ENCODE results near the gene ZNF135.
A peak's percentile ranks its signal among the peaks of the same experiment; 100 is the strongest.

- TF ChIP-seq RFX5 (IDR thresholded peaks at IDR 0.05; ENCODE audit: low read length) (no peak), CTCF (IDR thresholded peaks at IDR 0.05) (peak; percentile 38; the same call in 1 of the 2 replicates), RAD21 (IDR thresholded peaks at IDR 0.05; ENCODE audit: low read length) (peak; percentile 56), EZH2phosphoT487 (IDR thresholded peaks at IDR 0.05; ENCODE audit: borderline replicate concordance, low read depth) (no peak), GATA2 (CRISPR knock-in tag; IDR thresholded peaks at IDR 0.05) (no peak), SIN3A (IDR thresholded peaks at IDR 0.05; ENCODE audit: borderline replicate concordance, low read depth, low read length) (no peak)
- TF ChIP-seq, protein P1, sequence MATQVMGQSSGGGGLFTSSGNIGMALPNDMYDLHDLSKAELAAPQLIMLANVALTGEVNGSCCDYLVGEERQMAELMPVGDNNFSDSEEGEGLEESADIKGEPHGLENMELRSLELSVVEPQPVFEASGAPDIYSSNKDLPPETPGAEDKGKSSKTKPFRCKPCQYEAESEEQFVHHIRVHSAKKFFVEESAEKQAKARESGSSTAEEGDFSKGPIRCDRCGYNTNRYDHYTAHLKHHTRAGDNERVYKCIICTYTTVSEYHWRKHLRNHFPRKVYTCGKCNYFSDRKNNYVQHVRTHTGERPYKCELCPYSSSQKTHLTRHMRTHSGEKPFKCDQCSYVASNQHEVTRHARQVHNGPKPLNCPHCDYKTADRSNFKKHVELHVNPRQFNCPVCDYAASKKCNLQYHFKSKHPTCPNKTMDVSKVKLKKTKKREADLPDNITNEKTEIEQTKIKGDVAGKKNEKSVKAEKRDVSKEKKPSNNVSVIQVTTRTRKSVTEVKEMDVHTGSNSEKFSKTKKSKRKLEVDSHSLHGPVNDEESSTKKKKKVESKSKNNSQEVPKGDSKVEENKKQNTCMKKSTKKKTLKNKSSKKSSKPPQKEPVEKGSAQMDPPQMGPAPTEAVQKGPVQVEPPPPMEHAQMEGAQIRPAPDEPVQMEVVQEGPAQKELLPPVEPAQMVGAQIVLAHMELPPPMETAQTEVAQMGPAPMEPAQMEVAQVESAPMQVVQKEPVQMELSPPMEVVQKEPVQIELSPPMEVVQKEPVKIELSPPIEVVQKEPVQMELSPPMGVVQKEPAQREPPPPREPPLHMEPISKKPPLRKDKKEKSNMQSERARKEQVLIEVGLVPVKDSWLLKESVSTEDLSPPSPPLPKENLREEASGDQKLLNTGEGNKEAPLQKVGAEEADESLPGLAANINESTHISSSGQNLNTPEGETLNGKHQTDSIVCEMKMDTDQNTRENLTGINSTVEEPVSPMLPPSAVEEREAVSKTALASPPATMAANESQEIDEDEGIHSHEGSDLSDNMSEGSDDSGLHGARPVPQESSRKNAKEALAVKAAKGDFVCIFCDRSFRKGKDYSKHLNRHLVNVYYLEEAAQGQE (IDR thresholded peaks at IDR 0.05; ENCODE audit: low read depth, low read length): no peak
Measured at GRCh38 chr19:58021541-58022282, 37.4 kb upstream of the ZNF135 start.

Data from SK-N-SH (cell line).